Gastroesophageal sphincter (tissue), 3 donors: ENCODE measurements around the gene TRDN.

Source experiments
- POLR2A ChIP-seq, 2 donors: fragments of 450-650 bp; IDR thresholded peaks; one replicate each; pipeline ENCODE4 v1.6.1; 2017; ENCODE audit warnings: antibody characterized with exemption in 2 of 2, mild to moderate bottlenecking in 2 of 2, moderate library complexity in 1 of 2
- TF ChIP-seq, protein P1 (sequence below), 4 experiments: fragments of 200-600 bp in 2 of 4; fragments of 450-650 bp in 2 of 4; sonication (generic) in 1 of 4; IDR thresholded peaks; one replicate each; pipeline ENCODE4 v1.5.1; 2017 to 2019; ENCODE audit warnings: antibody characterized with exemption in 4 of 4, mild to moderate bottlenecking in 2 of 4, moderate library complexity in 2 of 4

DNA sequence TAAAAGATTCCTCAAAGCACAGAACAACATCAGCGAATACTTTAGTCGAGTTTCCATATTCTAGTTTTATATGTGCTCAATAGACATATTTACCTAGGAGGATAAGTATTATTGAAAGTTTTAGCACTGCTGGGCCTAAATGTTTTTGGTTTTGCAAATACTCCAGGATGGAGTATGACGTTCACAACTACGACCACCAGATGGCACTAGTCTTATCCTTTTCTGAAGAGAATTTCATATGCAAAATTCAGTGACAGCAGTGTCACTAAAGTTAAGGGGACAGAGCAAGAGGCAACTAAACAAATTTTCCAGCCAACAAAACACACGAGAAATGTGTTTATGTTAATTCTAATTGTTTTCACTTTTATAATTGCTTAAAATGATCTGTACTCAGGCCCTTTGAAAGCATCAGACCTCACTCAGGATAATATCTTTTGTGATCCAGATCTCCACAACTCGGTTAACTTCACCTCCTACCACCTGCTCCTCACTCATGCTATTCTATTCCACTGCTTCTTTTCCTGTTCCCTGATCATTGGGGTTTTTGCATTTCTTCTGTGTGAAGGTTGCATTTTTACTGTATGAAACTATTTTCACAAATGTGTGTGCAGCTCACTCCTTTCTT, 220.8 kb downstream of the TRDN start:
- TF ChIP-seq, protein P1, sequence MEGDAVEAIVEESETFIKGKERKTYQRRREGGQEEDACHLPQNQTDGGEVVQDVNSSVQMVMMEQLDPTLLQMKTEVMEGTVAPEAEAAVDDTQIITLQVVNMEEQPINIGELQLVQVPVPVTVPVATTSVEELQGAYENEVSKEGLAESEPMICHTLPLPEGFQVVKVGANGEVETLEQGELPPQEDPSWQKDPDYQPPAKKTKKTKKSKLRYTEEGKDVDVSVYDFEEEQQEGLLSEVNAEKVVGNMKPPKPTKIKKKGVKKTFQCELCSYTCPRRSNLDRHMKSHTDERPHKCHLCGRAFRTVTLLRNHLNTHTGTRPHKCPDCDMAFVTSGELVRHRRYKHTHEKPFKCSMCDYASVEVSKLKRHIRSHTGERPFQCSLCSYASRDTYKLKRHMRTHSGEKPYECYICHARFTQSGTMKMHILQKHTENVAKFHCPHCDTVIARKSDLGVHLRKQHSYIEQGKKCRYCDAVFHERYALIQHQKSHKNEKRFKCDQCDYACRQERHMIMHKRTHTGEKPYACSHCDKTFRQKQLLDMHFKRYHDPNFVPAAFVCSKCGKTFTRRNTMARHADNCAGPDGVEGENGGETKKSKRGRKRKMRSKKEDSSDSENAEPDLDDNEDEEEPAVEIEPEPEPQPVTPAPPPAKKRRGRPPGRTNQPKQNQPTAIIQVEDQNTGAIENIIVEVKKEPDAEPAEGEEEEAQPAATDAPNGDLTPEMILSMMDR (IDR thresholded peaks at IDR 0.05): peak; percentile 32 to 69 (median 52)
- no peak for TF ChIP-seq POLR2A (IDR thresholded peaks at IDR 0.05)
